Ishikawa (cell line): ENCODE measurements around the gene PODXL2.

Source experiments
- CEBPB ChIP-seq: IDR thresholded peaks from 2 replicates; pipeline ENCODE4 v1.6.1; 2012
- CREB1 ChIP-seq: IDR thresholded peaks from 2 replicates; pipeline ENCODE4 v1.6.1; 2012; ENCODE audit warnings: low read depth
- EGR1 ChIP-seq: IDR thresholded peaks from 2 replicates; pipeline ENCODE4 v1.6.1; 2012
- EP300 ChIP-seq: IDR thresholded peaks from 2 replicates; pipeline ENCODE4 v1.6.1; 2012; ENCODE audit warnings: borderline replicate concordance
- FOXM1 ChIP-seq: IDR thresholded peaks from 2 replicates; pipeline ENCODE4 v1.6.1; 2012; ENCODE audit warnings: low read depth, borderline replicate concordance
- NFIC ChIP-seq: IDR thresholded peaks from 2 replicates; pipeline ENCODE4 v1.6.1; 2012
- RAD21 ChIP-seq: IDR thresholded peaks from 2 replicates; pipeline ENCODE4 v1.6.1; 2012; ENCODE audit warnings: low read depth
- TAF1 ChIP-seq: IDR thresholded peaks from 2 replicates; pipeline ENCODE4 v1.6.1; 2012; ENCODE audit warnings: low read depth, mild to moderate bottlenecking
- TCF12 ChIP-seq: IDR thresholded peaks from 2 replicates; pipeline ENCODE4 v1.6.1; 2012; ENCODE audit warnings: low read depth
- TEAD4 ChIP-seq: IDR thresholded peaks from 2 replicates; pipeline ENCODE4 v1.6.1; 2012
- YY1 ChIP-seq: IDR thresholded peaks from 2 replicates; pipeline ENCODE4 v1.6.1; 2012; ENCODE audit warnings: low read depth
- ZBTB7A ChIP-seq: IDR thresholded peaks from 2 replicates; pipeline ENCODE4 v1.6.1; 2012; ENCODE audit warnings: low read depth
- TF ChIP-seq, protein P1 (sequence below): IDR thresholded peaks from 2 replicates; pipeline ENCODE4 v1.6.1; 2012
- TF ChIP-seq, protein P2 (sequence below): IDR thresholded peaks from 2 replicates; pipeline ENCODE4 v1.6.1; 2012
- TF ChIP-seq, protein P3 (sequence below): IDR thresholded peaks from 2 replicates; pipeline ENCODE4 v1.6.1; 2012; ENCODE audit warnings: low read depth, mild to moderate bottlenecking

Gene PODXL2

DNA sequence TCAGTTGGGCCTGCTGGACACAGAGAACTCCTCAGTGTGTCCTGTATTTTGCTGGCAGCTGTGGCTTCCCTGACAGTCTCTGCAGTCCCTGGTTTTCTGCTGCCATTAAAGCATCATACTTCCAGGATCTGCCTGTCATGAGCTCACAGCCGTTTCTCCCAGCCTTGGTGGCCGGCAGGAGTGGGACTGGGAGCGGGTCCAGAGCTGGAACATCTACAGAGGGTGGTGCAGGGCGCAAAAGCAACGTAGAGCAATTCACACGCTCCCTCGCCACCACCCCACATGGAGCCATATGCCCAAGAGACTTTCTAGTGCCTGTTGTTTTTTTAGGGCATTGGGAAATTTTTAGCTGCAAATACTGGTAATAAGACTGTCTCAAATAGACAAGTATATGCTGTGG is 77.3 kb downstream of the PODXL2 start:
- TF ChIP-seq EP300 (no peak), EGR1 (no peak), CREB1 (no peak), YY1 (no peak), TCF12 (no peak), ZBTB7A (no peak), CEBPB (no peak), TEAD4 (no peak), TAF1 (no peak), FOXM1 (no peak), NFIC (no peak), RAD21 (no peak)
- TF ChIP-seq, protein P1, sequence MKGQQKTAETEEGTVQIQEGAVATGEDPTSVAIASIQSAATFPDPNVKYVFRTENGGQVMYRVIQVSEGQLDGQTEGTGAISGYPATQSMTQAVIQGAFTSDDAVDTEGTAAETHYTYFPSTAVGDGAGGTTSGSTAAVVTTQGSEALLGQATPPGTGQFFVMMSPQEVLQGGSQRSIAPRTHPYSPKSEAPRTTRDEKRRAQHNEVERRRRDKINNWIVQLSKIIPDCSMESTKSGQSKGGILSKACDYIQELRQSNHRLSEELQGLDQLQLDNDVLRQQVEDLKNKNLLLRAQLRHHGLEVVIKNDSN: no peak
- TF ChIP-seq, protein P2, sequence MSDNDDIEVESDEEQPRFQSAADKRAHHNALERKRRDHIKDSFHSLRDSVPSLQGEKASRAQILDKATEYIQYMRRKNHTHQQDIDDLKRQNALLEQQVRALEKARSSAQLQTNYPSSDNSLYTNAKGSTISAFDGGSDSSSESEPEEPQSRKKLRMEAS: no peak
- TF ChIP-seq, protein P3, sequence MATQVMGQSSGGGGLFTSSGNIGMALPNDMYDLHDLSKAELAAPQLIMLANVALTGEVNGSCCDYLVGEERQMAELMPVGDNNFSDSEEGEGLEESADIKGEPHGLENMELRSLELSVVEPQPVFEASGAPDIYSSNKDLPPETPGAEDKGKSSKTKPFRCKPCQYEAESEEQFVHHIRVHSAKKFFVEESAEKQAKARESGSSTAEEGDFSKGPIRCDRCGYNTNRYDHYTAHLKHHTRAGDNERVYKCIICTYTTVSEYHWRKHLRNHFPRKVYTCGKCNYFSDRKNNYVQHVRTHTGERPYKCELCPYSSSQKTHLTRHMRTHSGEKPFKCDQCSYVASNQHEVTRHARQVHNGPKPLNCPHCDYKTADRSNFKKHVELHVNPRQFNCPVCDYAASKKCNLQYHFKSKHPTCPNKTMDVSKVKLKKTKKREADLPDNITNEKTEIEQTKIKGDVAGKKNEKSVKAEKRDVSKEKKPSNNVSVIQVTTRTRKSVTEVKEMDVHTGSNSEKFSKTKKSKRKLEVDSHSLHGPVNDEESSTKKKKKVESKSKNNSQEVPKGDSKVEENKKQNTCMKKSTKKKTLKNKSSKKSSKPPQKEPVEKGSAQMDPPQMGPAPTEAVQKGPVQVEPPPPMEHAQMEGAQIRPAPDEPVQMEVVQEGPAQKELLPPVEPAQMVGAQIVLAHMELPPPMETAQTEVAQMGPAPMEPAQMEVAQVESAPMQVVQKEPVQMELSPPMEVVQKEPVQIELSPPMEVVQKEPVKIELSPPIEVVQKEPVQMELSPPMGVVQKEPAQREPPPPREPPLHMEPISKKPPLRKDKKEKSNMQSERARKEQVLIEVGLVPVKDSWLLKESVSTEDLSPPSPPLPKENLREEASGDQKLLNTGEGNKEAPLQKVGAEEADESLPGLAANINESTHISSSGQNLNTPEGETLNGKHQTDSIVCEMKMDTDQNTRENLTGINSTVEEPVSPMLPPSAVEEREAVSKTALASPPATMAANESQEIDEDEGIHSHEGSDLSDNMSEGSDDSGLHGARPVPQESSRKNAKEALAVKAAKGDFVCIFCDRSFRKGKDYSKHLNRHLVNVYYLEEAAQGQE: no peak

GRCh38 chr3:127706785-127707351 is 77.9 kb downstream of the PODXL2 start:
- TF ChIP-seq ZBTB7A (no peak), CEBPB (no peak), TCF12 (no peak), TAF1 (no peak), TEAD4 (no peak), YY1 (no peak), FOXM1 (no peak)
- TF ChIP-seq, protein P1: no peak
- TF ChIP-seq, protein P2: no peak

GRCh38 chr3:127707851-127708411 is 78.9 kb downstream of the PODXL2 start:
- TF ChIP-seq FOXM1: no peak
- no peak for TF ChIP-seq ZBTB7A

GRCh38 chr3:127708837-127709236 is 79.9 kb downstream of the PODXL2 start:
- no peak for TF ChIP-seq CEBPB
- TF ChIP-seq FOXM1: no peak
- TF ChIP-seq, protein P3: no peak
- TF ChIP-seq EGR1: no peak
- no peak for TF ChIP-seq RAD21
- no peak for TF ChIP-seq NFIC
- TF ChIP-seq CREB1: no peak
- no peak for TF ChIP-seq TCF12
- no peak for TF ChIP-seq TEAD4
- TF ChIP-seq EP300: no peak

GRCh38 chr3:127709320-127710060 is 80.5 kb downstream of the PODXL2 start:
- TF ChIP-seq FOXM1 (no peak), TCF12 (no peak), ZBTB7A (no peak), TAF1 (no peak), CEBPB (no peak), RAD21 (no peak), NFIC (no peak)
- TF ChIP-seq, protein P1: no peak
